ENCODE measurements around the gene CAPN8.
"Not testable (repeated sequence)": the region's sequence is repeated elsewhere in the genome, so short reads cannot be mapped to it uniquely, and the experiment has no call there.

CAPN8 gene

DNA sequence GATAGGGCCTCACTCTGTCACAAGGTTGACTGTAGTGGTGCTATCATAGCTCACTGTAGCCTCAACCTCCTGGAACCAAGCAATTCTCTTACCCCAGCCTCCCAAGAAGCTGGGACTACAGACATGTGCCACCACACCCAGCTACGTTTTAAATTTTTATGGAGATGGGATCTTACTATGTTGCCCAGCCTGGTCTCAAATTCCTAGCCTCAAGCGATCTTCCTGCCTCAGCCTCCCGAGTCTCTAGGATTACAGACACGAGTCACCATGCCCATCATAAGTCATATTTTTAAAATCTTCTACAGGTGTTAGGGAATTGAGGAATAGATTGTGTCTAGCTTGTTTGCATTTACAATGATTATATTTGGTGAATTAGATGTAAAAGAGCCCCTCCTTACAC is 145.3 kb downstream of the CAPN8 start:
- DNase-seq (ENCODE audit: low spot score) = no peak
- TF ChIP-seq, protein P1, sequence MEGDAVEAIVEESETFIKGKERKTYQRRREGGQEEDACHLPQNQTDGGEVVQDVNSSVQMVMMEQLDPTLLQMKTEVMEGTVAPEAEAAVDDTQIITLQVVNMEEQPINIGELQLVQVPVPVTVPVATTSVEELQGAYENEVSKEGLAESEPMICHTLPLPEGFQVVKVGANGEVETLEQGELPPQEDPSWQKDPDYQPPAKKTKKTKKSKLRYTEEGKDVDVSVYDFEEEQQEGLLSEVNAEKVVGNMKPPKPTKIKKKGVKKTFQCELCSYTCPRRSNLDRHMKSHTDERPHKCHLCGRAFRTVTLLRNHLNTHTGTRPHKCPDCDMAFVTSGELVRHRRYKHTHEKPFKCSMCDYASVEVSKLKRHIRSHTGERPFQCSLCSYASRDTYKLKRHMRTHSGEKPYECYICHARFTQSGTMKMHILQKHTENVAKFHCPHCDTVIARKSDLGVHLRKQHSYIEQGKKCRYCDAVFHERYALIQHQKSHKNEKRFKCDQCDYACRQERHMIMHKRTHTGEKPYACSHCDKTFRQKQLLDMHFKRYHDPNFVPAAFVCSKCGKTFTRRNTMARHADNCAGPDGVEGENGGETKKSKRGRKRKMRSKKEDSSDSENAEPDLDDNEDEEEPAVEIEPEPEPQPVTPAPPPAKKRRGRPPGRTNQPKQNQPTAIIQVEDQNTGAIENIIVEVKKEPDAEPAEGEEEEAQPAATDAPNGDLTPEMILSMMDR (IDR thresholded peaks at IDR 0.05; ENCODE audit: extremely low read depth, insufficient read depth, missing control alignments) = no peak
- in situ Hi-C loops (cut with MboI; ENCODE audit: low pct_unique_long_range_greater_than_20kb, low sequenced_read_pairs, unreplicated experiment) = no loop called here

DNA sequence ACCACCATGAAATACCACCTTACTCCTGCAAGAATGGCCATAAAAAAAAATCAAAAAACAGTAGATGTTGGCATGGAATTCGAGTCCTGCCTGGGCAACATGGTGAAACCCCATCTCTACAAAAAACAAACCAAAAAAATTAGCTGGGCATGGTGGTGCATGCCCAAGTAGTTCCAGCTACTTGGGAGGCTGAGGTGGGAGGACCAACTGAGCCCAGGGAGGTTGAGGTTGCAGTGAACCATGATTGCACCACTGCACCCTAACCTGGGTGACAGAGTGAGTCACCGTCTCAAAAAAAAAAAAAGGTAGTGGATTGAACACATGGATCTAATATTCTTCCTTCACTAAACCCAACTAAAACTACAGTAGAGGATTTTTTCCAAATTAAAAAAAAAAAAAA is 146.4 kb downstream of the CAPN8 start:
- in situ Hi-C loops (cut with MboI; ENCODE audit: low pct_unique_long_range_greater_than_20kb, low sequenced_read_pairs, unreplicated experiment) = no loop called here
- no peak for DNase-seq (ENCODE audit: low spot score)
- TF ChIP-seq, protein P1 (IDR thresholded peaks at IDR 0.05; ENCODE audit: extremely low read depth, insufficient read depth, missing control alignments) = no peak

DNA sequence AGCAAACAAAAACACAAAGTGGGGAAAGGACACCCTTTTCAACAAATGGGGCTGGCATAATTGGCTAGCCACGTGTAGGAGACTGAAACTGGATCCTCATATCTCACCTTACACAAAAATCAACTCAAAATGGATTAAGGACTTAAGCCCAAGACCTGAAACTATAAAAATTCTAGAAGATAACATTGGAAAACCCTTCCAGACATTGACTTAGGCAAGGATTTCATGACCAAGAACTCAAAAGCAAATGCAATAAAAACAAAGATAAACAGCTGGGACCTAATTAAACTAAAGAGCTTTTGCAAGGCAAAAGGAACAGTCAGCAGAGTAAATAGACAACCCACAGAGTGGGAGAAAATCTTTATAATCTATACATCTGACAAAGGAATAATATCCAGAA is 146.9 kb downstream of the CAPN8 start:
- DNase-seq (ENCODE audit: low spot score) = not testable (repeated sequence)

DNA sequence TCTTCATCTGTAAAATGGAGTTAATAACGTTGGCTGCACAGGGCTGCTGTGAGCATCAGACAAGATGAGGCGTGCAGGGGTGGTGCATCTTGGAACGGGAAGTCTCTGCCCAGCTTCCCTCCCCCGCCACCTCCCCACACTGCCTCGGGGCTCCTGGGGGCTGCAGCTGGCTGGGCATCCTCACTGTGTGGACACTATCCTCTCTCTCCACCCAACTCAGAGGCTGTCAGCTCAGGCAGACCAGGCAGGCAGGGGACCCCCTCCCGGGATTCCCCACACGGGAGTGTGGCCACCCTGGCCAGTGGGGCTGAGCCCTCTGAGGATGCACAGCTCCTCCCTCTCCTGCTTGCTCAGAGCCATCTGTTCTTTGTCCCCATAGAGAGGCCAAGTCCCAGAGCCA is 149.6 kb downstream of the CAPN8 start:
- DNase-seq (ENCODE audit: low spot score) = no peak
- TF ChIP-seq, protein P1 (IDR thresholded peaks at IDR 0.05; ENCODE audit: extremely low read depth, insufficient read depth, missing control alignments) = no peak
- in situ Hi-C loops (cut with MboI; ENCODE audit: low pct_unique_long_range_greater_than_20kb, low sequenced_read_pairs, unreplicated experiment) = no loop called here

More for the DNA sequence above, 146.9 kb downstream of the CAPN8 start:
- in situ Hi-C loops (cut with MboI; ENCODE audit: low pct_unique_long_range_greater_than_20kb, low sequenced_read_pairs, unreplicated experiment) = not testable (repeated sequence)

DNA sequence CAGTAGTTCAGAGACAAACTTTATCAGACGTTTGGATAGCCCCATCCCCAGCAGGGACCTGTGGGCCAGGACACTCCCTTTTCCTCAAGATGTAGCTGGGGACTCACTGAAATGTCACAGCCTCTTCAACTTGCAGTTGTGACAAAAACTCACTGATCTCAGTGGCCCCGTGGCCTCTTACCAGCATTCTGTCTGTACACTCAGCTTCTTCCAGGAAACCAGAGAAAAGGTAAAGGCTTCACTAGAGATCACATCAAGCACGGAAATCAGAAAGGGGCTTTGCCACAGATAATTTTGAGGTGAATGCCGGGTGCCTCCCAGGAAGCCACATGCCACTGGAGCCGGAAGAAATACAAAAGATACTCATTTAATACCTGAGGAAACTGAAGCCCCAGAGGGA is 150.1 kb downstream of the CAPN8 start:
- TF ChIP-seq, protein P1 (IDR thresholded peaks at IDR 0.05; ENCODE audit: extremely low read depth, insufficient read depth, missing control alignments) = no peak
- in situ Hi-C loops (cut with MboI; ENCODE audit: low pct_unique_long_range_greater_than_20kb, low sequenced_read_pairs, unreplicated experiment) = no loop called here
- DNase-seq (ENCODE audit: low spot score) = no peak

DNA sequence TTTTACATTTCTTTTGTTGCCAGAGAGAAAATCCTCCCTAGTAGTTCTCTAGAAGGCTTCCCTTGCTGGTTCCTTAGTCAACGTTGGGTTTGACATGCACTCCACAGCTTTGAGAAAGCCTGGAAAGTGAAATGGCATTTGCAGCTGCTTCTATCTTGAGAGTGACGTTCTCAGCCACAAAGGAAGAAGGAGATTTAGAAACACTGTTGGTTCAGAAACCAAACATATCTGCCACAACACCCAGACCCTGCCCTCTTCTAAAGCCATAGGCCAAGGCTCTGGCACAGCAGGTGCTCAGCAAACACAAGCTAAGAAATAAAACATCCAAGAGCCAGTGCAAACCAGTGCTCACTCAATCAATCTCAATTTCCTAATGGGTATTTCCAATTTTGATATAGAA is 150.9 kb downstream of the CAPN8 start:
- TF ChIP-seq, protein P1 (IDR thresholded peaks at IDR 0.05; ENCODE audit: extremely low read depth, insufficient read depth, missing control alignments) = no peak
- DNase-seq (ENCODE audit: low spot score) = no peak
- in situ Hi-C loops (cut with MboI; ENCODE audit: low pct_unique_long_range_greater_than_20kb, low sequenced_read_pairs, unreplicated experiment) = no loop called here

DNA sequence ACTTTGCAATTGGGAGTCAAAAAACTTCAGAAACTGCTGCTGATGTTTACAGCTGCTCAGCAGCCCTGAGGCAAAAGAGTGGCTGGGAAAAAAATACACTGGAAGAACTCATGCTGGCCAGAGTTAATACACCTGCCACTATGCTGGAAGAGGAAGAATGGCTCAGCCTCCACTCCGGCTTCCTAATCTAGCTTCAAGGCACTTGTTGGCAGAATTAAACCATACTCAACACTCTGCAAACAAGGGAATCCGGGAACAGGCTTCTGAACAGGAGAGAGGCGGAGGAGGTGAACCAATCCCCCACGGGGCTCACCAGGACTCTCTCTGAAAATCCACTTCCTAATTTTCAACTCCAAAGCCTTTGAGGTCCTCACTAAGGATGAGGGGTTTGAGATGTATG is 152.2 kb downstream of the CAPN8 start:
- in situ Hi-C loops (cut with MboI; ENCODE audit: low pct_unique_long_range_greater_than_20kb, low sequenced_read_pairs, unreplicated experiment) = no loop called here
- DNase-seq (ENCODE audit: low spot score) = no peak
- TF ChIP-seq, protein P1 (IDR thresholded peaks at IDR 0.05; ENCODE audit: extremely low read depth, insufficient read depth, missing control alignments) = no peak
